GM12891 (cell line): Measurements from ENCODE around the gene TMCC3.

ENCODE experiments used
- DNase-seq: peaks from one replicate; pipeline ENCODE4 v3.0.0; 2011; ENCODE audit warnings: low spot score; ENCODE audit not compliant: insufficient read length
- FAIRE-seq: peaks from 2 replicates; lab custom pipeline; 2011; peaks lifted over from hg19 to GRCh38; lab: Jason Lieb, UNC
- PAX5 ChIP-seq: IDR thresholded peaks from 2 replicates; pipeline ENCODE4 v1.6.1; 2011; ENCODE audit warnings: low read length, moderate library complexity, mild to moderate bottlenecking; ENCODE audit not compliant: insufficient read depth, severe bottlenecking
- POLR2A ChIP-seq: IDR thresholded peaks from 2 replicates; pipeline ENCODE4 v1.6.1; 2011; ENCODE audit warnings: low read depth, low read length, control low read depth
- POLR2AphosphoS5 ChIP-seq: IDR thresholded peaks from 2 replicates; pipeline ENCODE4 v1.6.1; 2011; ENCODE audit warnings: low read depth, low read length, control low read depth
- POU2F2 ChIP-seq: IDR thresholded peaks from 2 replicates; pipeline ENCODE4 v1.6.1; 2011; ENCODE audit warnings: low read depth, mild to moderate bottlenecking, control low read depth, low read length, moderate library complexity
- SPI1 ChIP-seq: IDR thresholded peaks from 2 replicates; pipeline ENCODE4 v1.6.1; 2011; ENCODE audit warnings: low read depth, low read length, control low read depth
- TAF1 ChIP-seq: IDR thresholded peaks from 2 replicates; pipeline ENCODE4 v1.6.1; 2011; ENCODE audit warnings: low read depth, low read length, control low read depth

The TMCC3 gene

GRCh38 chr12:94545935-94546771 lies 104.2 kb downstream of the TMCC3 start:
- FAIRE-seq (peak; percentile 60), DNase-seq (peak; percentile 39)
- TF ChIP-seq TAF1: no peak
- no peak for TF ChIP-seq PAX5
- no peak for TF ChIP-seq POLR2A
- no peak for TF ChIP-seq POU2F2
- no peak for TF ChIP-seq POLR2AphosphoS5
- no peak for TF ChIP-seq SPI1

GRCh38 chr12:94544355-94544754 lies 106.0 kb downstream of the TMCC3 start:
- FAIRE-seq (no peak), DNase-seq (no peak)
- TF ChIP-seq POLR2A (no peak), POLR2AphosphoS5 (no peak), SPI1 (no peak), TAF1 (no peak), POU2F2 (no peak)

- TF ChIP-seq SPI1 (no peak), PAX5 (no peak), POLR2A (no peak), POU2F2 (no peak), TAF1 (no peak), POLR2AphosphoS5 (no peak)
- DNase-seq (no peak), FAIRE-seq (no peak)
Observed at GRCh38 chr12:94538318-94538717, 112.0 kb downstream of the TMCC3 start.

- FAIRE-seq (no peak), DNase-seq (no peak)
- TF ChIP-seq PAX5 (no peak), SPI1 (no peak), POLR2A (no peak), TAF1 (no peak), POLR2AphosphoS5 (no peak), POU2F2 (no peak)
Observed at GRCh38 chr12:94536040-94536965, 114.1 kb downstream of the TMCC3 start.

GRCh38 chr12:94535510-94535921 lies 114.8 kb downstream of the TMCC3 start:
- DNase-seq (no peak), FAIRE-seq (no peak)

GRCh38 chr12:94534774-94535509 lies 115.4 kb downstream of the TMCC3 start:
- FAIRE-seq: no peak
- TF ChIP-seq POLR2A: no peak
- no peak for TF ChIP-seq TAF1
- TF ChIP-seq PAX5: no peak
- TF ChIP-seq POU2F2: no peak
- TF ChIP-seq SPI1: no peak
- no peak for TF ChIP-seq POLR2AphosphoS5
- no peak for DNase-seq

More at GRCh38 chr12:94535510-94535921, 114.8 kb downstream of the TMCC3 start:
- TF ChIP-seq SPI1 (no peak), TAF1 (no peak), PAX5 (no peak), POU2F2 (no peak), POLR2A (no peak)

GRCh38 chr12:94534278-94534677 lies 116.1 kb downstream of the TMCC3 start:
- FAIRE-seq (no peak), DNase-seq (no peak)
- TF ChIP-seq POLR2A (no peak), SPI1 (no peak), POLR2AphosphoS5 (no peak), TAF1 (no peak), POU2F2 (no peak), PAX5 (no peak)

- FAIRE-seq (peak; percentile 95), DNase-seq (peak; percentile 53)
- TF ChIP-seq PAX5: no peak
- no peak for TF ChIP-seq POLR2AphosphoS5
- no peak for TF ChIP-seq POLR2A
- no peak for TF ChIP-seq POU2F2
- no peak for TF ChIP-seq TAF1
- no peak for TF ChIP-seq SPI1
Observed at GRCh38 chr12:94532490-94533422, 117.6 kb downstream of the TMCC3 start.
